ENCODE measurements around the gene MSRB1. TPM values are rescaled to one million over a fixed set of nuclear protein-coding genes. Genes with fewer than 3 reads are reported as not detected.

The MSRB1 gene
- total RNA-seq, 1 experiment from 2014 or later, result 25.7 TPM

DNA sequence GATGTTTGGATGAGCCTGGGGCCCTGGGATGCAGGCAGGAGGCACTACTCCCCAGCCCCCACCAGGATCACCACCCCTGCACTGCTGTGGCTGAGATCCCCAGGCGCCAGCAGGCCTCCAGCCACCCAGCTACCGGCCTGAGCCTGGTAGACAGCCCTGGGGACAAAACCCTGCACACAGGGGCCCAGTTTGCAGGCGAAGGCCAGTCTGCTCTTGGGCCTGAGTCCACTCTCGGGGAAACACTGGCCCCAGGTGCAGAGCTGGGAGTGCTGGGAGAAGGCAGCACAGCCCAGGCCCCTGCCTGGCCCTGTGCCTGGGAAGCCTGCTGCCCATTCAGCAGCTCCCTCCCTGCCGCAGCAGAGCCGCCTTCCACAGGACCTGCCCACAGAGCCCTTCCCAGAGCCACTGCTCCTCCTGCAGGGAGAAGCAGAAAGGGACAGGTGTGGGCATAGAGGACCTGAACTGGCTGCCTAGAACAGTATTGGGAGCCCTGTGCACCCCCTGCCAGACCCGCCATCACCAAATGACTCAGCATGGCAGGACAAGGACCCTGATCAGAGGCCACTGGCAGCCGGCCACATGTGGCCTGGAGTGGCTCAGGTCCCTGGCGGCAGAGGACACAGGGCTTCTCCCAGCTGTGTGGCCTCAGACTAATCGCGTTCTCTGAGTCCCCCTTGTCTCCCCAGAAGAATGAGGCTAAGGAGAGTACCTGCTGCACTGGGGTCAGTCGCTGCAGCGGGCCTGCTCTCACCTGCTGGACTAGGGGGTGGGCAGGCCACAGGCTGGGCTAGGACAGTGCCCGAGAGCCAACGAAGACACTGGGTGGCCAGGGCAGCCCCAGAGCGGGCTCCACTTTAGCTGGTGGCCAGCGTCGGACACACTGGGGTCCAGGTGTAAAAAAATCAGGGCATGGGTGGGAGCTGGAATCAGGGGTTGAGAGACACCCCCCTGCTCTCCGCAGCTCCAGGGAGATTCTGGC, 10.7 kb downstream of the MSRB1 start:
- DNase-seq, result peak; percentile 54
- ChIA-PET POLR2A (ENCODE audit: unreplicated experiment) (no interaction called here), CTCF (interaction anchor here (0.6 kb wide), 3 partner anchors 9 to 1166 kb away, joined by 3 to 4 read pairs (median 3); no protein-coding TSS in a partner anchor)
- H3K9ac ChIP-seq (ENCODE audit: low read length), result no peak overlapping the region
- H3K27ac ChIP-seq (ENCODE audit: low read length), result no peak overlapping the region
- H3K36me3 ChIP-seq (ENCODE audit: low read depth, low read length), result no peaks in the 10 kb centered on the region
- H3K4me2 ChIP-seq (ENCODE audit: low read length), result no peak overlapping the region
- H3K9me3 ChIP-seq (ENCODE audit: low read length), result no peaks in the 10 kb centered on the region
- H3K79me2 ChIP-seq (ENCODE audit: low read length), result no peaks in the 10 kb centered on the region
- no peaks in the 10 kb centered on the region for H4K20me1 ChIP-seq (ENCODE audit: low read length)
- H3K4me3 ChIP-seq (ENCODE audit: low read length), result no peak overlapping the region
- no peak overlapping the region for H2AFZ ChIP-seq (ENCODE audit: low read length)
- H3F3A ChIP-seq (ENCODE audit: low read length, unreplicated experiment), result no peaks in the 10 kb centered on the region
- no TSS peak for BruUV-seq (replicated peaks)
- TF ChIP-seq, protein P1, sequence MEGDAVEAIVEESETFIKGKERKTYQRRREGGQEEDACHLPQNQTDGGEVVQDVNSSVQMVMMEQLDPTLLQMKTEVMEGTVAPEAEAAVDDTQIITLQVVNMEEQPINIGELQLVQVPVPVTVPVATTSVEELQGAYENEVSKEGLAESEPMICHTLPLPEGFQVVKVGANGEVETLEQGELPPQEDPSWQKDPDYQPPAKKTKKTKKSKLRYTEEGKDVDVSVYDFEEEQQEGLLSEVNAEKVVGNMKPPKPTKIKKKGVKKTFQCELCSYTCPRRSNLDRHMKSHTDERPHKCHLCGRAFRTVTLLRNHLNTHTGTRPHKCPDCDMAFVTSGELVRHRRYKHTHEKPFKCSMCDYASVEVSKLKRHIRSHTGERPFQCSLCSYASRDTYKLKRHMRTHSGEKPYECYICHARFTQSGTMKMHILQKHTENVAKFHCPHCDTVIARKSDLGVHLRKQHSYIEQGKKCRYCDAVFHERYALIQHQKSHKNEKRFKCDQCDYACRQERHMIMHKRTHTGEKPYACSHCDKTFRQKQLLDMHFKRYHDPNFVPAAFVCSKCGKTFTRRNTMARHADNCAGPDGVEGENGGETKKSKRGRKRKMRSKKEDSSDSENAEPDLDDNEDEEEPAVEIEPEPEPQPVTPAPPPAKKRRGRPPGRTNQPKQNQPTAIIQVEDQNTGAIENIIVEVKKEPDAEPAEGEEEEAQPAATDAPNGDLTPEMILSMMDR (conservative IDR thresholded peaks at IDR 0.05; ENCODE audit: low read depth, low read length), result peak; percentile 44
- TF ChIP-seq EZH2phosphoT487 (IDR thresholded peaks at IDR 0.05; ENCODE audit: borderline replicate concordance, low read length), result no peak
- TF ChIP-seq EZH2 (IDR thresholded peaks at IDR 0.05; ENCODE audit: low read length, unreplicated experiment), result no peak
- intact Hi-C loops (cut with micrococcal nuclease), result loop anchor here (1.0 kb wide), 1 partner anchor 69 kb away; no protein-coding TSS in a partner anchor
- H3K9me2 ChIP-seq (replicated peaks; ENCODE audit: low read length), result no peaks in the 10 kb centered on the region
- H3K4me1 ChIP-seq (ENCODE audit: insufficient read depth, low read length), result peaks cover 8% of the 10 kb centered on the region
- peak; percentile 68 for ATAC-seq
- no peaks in the 10 kb centered on the region for H3K27me3 ChIP-seq (ENCODE audit: low read length)

DNA sequence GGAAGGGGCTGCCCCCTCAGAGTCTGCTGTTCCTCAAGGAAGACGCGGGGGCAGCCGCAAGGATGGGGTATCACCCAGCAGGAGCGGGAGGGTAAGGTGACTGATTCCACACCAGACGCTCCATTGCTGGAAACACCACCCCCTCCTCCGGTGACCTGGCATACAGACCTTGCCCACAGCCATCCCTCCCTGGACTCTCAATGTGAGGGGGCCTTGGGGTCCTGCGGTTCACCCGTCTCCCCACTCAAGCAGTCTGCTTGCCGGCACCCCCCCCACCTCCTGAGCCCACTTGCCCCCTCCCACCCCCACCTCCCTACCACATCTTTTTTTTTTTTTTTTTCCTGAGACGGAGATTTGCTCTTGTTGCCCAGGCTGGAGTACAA, 12.7 kb downstream of the MSRB1 start:
- intact Hi-C loops (cut with micrococcal nuclease), result no loop called here
- ChIA-PET POLR2A (ENCODE audit: unreplicated experiment) (no interaction called here), CTCF (no interaction called here)
- Histone ChIP-seq H3K27me3 (ENCODE audit: low read length) (no peaks in the 10 kb centered on the region), H3K9me3 (ENCODE audit: low read length) (no peaks in the 10 kb centered on the region), H4K20me1 (ENCODE audit: low read length) (no peaks in the 10 kb centered on the region), H3K4me1 (ENCODE audit: insufficient read depth, low read length) (peaks cover 5% of the 10 kb centered on the region), H3K9me2 (replicated peaks; ENCODE audit: low read length) (no peaks in the 10 kb centered on the region), H3K79me2 (ENCODE audit: low read length) (no peaks in the 10 kb centered on the region), H2AFZ (ENCODE audit: low read length) (no peak overlapping the region; the same call in 1 of the 2 replicates), H3K9ac (ENCODE audit: low read length) (no peak overlapping the region), H3F3A (ENCODE audit: low read length, unreplicated experiment) (no peaks in the 10 kb centered on the region), H3K27ac (ENCODE audit: low read length) (no peak overlapping the region), H3K4me2 (ENCODE audit: low read length) (no peak overlapping the region), H3K36me3 (ENCODE audit: low read depth, low read length) (no peaks in the 10 kb centered on the region), H3K4me3 (ENCODE audit: low read length) (no peak overlapping the region)
- no peak for ATAC-seq
- DNase-seq, result no peak
- TF ChIP-seq, protein P1 (conservative IDR thresholded peaks at IDR 0.05; ENCODE audit: low read depth, low read length), result no peak
- TF ChIP-seq EZH2 (IDR thresholded peaks at IDR 0.05; ENCODE audit: low read length, unreplicated experiment), result no peak
- TF ChIP-seq EZH2phosphoT487 (IDR thresholded peaks at IDR 0.05; ENCODE audit: borderline replicate concordance, low read length), result no peak
- BruUV-seq (replicated peaks), result no TSS peak

All from PC-3 (cell line).